ENCODE results near the gene NEUROD6.

NEUROD6 gene

DNA sequence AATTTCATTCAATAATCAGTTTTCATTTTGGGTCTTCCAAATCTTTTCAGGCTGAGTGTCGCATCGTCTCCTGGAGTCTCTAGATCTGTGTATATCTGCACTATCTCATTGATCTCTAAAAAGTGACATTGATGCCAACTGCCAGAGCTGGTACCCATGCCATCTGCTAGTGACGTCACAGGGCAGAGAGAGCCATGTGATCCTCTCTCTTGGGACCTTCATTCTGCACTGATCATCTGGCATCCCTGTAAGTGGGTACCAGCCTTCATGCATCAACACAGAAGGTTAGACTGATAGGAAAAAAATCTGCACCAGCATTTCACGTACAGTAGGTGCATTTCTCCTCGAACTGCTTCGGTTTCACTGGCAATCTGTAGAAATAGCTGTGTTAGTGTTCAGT lies at the start of gene NEUROD6:
Gene NEUROD6, minus strand, starts transcription at position 124 of the 400 bp plus-strand sequence. CDS start 1,458 bp downstream, outside the sequence.
- no peak for DNase-seq

- no peak for DNase-seq
Measured at GRCh38 chr7:31384466-31384865, 43.9 kb upstream of the NEUROD6 start.

GRCh38 chr7:31382722-31383121 lies 42.2 kb upstream of the NEUROD6 start:
- no peak for DNase-seq

GRCh38 chr7:31373337-31374289 lies 33.1 kb upstream of the NEUROD6 start:
- peak; percentile 65 for DNase-seq

GRCh38 chr7:31372231-31372959 lies 31.9 kb upstream of the NEUROD6 start:
- no peak for DNase-seq

DNA sequence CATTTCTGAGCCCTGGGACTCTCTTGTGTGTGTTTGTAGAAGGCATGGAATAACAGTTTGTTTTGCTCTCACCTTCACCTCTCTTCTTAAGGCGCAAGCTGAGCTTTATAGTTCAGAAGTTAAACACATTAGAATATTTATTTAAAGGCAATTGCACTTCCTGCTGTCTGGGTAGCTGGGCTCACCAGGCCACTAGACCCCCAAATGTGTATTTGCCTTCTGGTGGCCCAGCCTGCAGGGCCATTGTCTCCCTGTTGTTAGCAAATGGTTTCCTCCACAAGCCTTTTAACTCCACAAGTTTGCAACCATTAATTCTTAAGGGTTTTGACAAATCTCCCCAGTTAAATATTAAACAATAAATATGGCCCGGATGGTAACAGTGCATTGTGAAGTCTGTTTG lies 31.1 kb upstream of the NEUROD6 start:
- DNase-seq: no peak

DNA sequence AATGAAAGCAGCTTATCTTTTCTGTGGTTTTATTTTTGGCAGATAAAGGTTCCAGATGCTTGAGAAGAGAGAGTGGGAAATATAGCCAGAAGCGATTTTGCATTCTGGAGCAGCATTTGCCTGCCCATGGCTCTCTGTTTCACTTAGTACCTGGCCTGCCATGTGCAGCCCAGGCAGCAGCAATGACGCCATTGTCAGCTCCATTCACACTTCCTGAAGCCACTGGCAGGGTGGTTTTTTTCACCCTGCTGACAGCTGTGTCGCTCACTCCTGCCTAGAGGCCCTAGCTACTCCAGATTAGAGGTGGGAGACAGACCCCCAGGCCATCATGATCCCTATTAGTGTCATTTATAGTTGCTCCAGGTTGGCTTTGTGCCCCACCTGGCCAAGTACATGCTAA lies 30.1 kb upstream of the NEUROD6 start:
- peak; percentile 14 for DNase-seq

- DNase-seq: no peak
Measured at GRCh38 chr7:31368620-31369019, 28.1 kb upstream of the NEUROD6 start.

GRCh38 chr7:31363496-31363895 lies 23.0 kb upstream of the NEUROD6 start:
- no peak for DNase-seq

DNA sequence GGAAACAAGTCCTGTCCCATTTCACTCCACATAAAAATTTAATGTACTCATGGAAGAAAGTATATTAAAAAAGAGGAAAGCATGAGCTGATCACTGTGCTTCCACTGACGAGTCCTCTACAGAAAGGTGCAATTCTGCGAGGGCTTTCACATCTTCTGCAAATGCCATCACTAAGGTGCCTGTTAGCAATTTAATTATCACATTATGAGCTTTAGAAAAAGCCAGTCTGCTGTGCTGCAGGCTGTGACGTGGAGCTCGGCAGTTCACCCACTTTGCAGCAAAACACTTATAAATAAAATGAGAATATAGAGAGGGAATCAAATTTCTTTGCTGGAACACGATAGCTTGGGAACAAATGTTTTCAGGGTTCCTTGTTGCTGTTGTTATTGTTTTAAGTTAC lies 22.5 kb upstream of the NEUROD6 start:
- DNase-seq: no peak

DNA sequence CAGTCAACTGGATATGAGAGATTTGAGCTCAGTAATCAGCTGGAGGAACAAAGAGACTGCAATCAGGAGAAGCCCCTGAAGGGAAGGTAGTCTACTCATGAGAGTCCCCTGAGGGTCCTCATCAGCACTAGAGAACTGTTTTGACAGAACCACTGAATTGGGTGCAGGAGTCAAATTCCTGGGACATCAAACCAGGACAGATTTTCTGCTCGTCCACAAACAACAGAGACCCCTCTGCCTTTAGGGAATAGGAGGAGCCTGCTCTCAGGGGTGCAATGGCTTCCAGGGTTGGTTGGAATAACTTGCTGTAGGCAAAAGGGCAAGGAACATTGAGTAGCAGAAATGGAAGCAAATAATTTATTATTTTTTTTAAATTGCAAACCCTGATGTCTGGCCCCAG lies 21.9 kb upstream of the NEUROD6 start:
- no peak for DNase-seq

DNA sequence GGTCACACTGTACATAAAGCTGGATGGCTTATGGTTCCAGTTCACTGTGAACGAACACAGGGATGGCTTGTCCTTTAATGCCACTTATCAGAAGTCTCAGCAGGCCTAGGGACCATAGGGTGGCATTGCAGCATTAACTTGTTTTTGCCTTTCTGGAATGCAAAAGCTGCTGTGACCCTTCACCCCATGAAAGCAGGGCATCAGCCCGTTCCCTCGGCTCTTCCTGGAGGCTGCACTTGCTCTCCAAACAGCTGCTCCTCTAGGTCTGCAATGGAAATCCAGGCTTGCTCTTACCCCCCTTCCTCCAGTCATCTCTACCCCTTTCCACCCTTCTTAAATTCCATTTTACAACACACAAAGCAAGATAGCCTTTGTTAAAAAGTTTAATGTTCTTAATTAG lies 17.9 kb upstream of the NEUROD6 start:
- DNase-seq: no peak

DNA sequence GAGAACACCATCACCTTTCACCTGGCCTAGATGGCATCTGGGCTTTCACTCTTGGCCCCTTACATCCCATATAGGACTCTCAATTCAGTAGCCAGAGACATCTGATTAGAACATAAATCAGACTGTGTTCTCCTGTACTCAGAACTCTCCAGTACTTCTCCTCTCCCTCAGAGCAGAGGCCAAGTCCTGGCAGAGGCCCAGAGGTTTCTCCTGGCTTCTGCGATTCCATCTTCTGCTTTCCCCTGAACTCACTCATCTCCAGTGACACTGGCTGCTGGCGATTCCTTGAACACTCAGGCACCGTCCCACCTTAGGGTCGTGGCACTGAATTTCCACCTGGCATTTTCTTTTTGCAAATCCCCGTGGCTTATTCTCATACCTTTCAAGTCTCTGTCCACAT lies 4.9 kb upstream of the NEUROD6 start:
- DNase-seq: no peak

DNA sequence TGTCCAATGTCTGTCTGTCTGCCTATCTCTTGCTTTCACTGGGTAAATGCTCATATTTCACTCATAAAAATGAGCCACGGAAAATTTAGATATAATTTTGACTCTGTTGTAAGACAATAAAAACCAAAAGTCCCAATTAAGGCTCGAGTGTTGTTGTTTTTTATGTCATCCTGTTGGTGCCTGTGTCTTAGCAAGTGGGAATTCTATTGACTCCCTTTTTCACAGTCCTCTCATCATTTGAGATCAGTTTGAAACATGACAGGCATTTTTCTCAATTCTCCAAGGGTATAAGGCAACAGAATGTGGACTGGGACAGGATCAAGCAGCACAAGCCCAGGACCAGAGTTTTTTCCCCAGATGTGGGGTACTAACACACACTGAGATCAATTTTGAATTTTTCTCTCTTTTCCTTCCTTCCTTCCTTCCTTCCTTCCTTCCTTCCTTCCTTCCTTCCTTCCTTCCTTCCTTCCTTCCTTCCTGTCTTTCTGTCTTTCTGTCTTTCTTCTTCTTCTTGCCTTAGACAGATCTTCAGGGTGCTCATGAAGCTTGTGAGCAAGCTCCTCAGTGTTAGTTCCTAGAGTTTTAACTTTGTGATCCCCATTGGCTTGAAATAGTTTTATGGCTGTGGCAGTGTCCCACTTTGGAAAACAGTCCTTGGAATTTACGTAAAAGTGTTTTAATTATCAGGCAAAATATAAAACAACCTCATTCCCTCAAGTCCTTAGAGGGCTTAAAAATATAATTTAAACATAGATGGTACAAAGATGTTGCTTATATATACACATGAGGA lies 3.2 kb upstream of the NEUROD6 start:
- no peak for DNase-seq

- no peak for DNase-seq
Measured at GRCh38 chr7:31341141-31341540, 615 bp upstream of the NEUROD6 start.

DNA sequence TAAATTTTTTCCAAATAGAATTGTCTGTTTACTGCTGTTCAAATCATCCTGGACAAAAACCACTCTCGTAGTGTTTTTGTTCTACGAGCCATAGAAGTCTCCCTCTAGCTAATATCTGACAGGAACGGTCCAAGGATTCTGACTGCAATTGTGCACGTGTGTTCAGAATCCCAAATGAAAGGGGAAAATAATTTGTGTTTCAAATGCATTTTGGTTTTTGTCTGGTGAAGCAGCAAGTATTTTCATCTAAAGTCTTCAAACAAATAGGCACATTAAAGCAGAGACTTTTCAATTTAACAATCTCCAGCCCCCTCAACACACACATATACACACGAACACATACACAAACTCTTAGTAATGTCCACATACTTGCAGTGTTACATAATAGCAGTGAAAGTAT lies 475 bp downstream of the NEUROD6 start:
- no peak for DNase-seq

- no peak for DNase-seq
Measured at GRCh38 chr7:31338706-31339105, 1.8 kb downstream of the NEUROD6 start.

- DNase-seq: no peak
Measured at GRCh38 chr7:31337002-31337565, 3.4 kb downstream of the NEUROD6 start.

DNA sequence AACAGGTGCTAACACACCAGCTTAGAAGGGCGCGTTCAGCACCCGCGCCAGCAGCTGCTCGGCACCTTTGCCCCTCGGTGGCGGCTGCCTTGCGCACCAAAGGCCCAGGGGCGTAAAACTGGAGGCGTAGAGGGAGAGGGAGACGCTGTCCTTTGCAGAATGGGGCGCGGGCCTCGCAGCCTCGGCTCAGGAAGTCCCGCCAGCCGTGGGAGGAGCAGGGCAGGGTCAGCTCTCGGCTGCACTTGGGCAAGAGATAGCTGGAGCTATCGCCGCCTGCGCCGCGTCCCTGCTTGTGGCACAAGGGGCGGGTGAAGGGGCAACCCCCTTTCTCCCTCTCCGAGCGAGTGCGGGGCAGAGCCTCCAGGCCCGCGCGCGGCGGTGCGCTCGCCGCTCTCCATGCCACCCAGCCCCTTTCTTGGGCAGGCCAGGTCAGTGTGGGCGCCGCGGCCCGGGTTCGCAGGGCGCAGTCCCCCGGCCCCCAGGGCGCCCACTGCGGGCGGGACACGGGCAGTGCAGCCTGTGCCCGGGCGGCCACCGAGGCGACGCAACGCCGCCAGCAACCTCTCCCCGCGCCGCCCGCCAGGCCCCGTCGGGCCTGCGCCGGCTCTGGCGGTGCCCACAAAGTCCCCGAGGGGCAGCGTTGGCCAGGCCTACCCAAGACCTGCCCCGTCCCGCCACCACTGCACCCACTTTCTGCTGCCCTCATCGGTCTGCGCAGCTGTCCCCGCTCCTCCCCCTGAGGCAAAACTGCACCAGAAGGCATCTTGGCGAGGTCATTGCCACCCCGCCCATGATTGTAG lies 4.1 kb downstream of the NEUROD6 start:
- DNase-seq: peak; percentile 47

- DNase-seq: no peak
Measured at GRCh38 chr7:31335884-31336201, 4.7 kb downstream of the NEUROD6 start.

DNA sequence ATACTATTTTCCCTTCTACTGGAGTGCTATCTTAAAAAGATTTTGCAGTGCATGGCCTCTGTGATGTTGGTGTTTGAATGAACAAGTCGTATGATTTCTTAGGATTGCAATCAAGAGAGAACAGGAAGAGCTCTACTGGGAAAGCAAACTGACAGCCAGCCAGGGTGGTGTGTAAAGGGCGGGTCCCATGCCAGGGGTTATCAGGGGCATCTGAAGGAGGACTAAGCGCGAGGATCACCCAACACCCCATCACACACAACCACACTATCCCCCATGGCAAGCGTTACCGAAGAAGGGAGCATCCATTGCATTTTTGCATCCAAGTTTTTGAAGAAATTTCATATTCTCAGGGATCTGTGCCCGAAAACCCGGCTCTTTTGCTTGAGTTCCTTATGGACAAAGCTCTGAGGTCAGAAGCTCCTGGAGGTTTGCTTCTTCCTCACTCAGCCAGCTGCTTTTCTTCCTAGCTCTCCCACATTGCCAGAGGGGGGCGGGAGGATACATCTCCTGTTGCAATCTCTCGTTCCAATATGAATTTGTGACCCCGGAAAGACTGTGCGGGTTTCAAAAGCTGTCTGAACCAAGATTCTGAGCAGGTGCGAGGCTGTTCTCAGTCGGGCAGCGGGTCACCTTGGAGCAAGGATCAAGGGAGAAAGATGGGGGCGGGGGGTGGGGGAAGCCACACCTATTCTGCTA lies 5.2 kb downstream of the NEUROD6 start:
- DNase-seq: no peak

DNA sequence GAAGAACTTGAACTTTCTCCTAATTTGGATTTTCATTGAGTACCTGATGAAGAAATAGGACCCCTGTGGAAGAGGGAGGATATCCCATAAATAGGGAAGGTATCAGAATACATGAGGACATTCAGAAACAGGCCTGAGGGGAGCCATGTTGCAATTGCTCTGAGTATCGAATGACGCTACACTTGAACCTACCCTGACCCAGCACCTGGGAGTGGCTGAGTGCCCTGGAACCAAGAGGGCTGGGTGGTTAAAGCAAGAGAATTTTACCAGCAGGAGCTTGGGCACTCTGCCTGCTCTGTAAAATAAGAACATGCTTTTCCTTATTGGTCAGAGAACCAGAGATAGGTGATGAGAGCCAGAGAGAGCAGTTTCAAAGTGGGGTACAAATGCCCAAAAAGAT lies 7.2 kb downstream of the NEUROD6 start:
- no peak for DNase-seq
